ENCODE results near the gene PACS1.

Gene PACS1

DNA sequence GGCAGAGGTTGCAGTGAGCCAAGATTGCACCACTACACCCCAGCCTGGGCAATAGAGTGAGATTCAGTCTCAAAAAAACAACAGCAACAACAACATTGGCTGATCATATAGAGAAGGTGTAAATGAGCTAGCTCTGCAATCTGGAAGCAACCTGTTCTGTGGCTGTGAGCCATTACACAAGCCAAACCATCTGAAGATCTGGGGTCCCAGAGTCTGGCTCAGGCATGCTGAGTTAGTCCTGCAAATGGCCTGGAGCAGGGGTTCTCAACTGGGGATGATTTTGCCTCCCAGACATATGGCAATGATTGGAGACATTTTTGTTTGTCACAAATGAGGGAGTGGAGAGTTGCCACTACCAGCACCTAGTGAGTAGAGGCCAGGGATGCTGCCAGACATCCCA lies 156.0 kb downstream of the PACS1 start:
- no peaks in the 10 kb centered on the region for H3K36me3 ChIP-seq (replicated peaks; ENCODE audit: insufficient read depth, low read length)
- no peaks in the 10 kb centered on the region for H3K9me2 ChIP-seq (replicated peaks; ENCODE audit: insufficient read depth, low read length)
- H3K4me3 ChIP-seq (ENCODE audit: low read length), result no peak overlapping the region
- no peak overlapping the region for H2AFZ ChIP-seq (ENCODE audit: low read length)
- H3F3A ChIP-seq (ENCODE audit: insufficient read depth, low read length), result peaks cover 13% of the 10 kb centered on the region
- no peak overlapping the region for H3K4me2 ChIP-seq (ENCODE audit: low read depth, low read length)
- no peak for TF ChIP-seq EZH2phosphoT487 (IDR thresholded peaks at IDR 0.05; ENCODE audit: low read length)
- no peak for TF ChIP-seq EZH2 (optimal IDR thresholded peaks at IDR 0.05; ENCODE audit: low read depth, low read length)
- TF ChIP-seq, protein P1, sequence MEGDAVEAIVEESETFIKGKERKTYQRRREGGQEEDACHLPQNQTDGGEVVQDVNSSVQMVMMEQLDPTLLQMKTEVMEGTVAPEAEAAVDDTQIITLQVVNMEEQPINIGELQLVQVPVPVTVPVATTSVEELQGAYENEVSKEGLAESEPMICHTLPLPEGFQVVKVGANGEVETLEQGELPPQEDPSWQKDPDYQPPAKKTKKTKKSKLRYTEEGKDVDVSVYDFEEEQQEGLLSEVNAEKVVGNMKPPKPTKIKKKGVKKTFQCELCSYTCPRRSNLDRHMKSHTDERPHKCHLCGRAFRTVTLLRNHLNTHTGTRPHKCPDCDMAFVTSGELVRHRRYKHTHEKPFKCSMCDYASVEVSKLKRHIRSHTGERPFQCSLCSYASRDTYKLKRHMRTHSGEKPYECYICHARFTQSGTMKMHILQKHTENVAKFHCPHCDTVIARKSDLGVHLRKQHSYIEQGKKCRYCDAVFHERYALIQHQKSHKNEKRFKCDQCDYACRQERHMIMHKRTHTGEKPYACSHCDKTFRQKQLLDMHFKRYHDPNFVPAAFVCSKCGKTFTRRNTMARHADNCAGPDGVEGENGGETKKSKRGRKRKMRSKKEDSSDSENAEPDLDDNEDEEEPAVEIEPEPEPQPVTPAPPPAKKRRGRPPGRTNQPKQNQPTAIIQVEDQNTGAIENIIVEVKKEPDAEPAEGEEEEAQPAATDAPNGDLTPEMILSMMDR (IDR thresholded peaks at IDR 0.05; ENCODE audit: low read length), result no peak
- no peaks in the 10 kb centered on the region for H4K20me1 ChIP-seq (ENCODE audit: insufficient read depth, low read length)
- no peaks in the 10 kb centered on the region for H3K9me3 ChIP-seq (replicated peaks; ENCODE audit: insufficient read depth, low read length)
- peaks cover 12% of the 10 kb centered on the region for H3K4me1 ChIP-seq (ENCODE audit: low read length)
- DNase-seq, result no peak
- no peaks in the 10 kb centered on the region for H3K27me3 ChIP-seq (replicated peaks; ENCODE audit: insufficient read depth, low read length)
- H3K27ac ChIP-seq (ENCODE audit: low read length), result no peak overlapping the region
- H3K79me2 ChIP-seq (ENCODE audit: low read length), result no peaks in the 10 kb centered on the region
- no peak overlapping the region for H3K9ac ChIP-seq (ENCODE audit: low read length)

DNA sequence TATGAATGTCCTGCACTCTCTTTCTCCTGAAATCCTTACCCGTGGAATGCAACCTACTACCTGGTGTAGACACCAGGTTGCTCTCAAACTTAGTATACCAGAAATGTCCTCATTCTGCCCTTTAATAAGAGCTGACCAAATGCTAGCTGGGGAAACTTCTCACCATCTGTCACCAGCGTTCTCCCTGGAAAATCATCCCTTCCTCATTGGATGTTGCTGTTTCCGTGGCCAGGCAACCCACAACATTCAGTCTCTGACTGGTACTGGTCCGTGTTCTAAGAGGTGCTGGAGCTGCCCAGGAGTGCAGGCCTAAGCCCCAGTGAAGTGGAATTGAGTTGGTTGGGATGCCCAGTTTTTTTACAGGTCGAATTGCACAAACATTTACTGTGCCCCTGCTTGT lies 157.6 kb downstream of the PACS1 start:
- Histone ChIP-seq H2AFZ (ENCODE audit: low read length) (no peak overlapping the region), H3K9me3 (replicated peaks; ENCODE audit: insufficient read depth, low read length) (no peaks in the 10 kb centered on the region), H3K27ac (ENCODE audit: low read length) (no peak overlapping the region), H3K27me3 (replicated peaks; ENCODE audit: insufficient read depth, low read length) (no peaks in the 10 kb centered on the region), H3K4me3 (ENCODE audit: low read length) (no peak overlapping the region), H3K4me1 (ENCODE audit: low read length) (no peaks in the 10 kb centered on the region), H3K9me2 (replicated peaks; ENCODE audit: insufficient read depth, low read length) (no peaks in the 10 kb centered on the region), H3F3A (ENCODE audit: insufficient read depth, low read length) (no peaks in the 10 kb centered on the region), H3K9ac (ENCODE audit: low read length) (no peak overlapping the region), H3K36me3 (replicated peaks; ENCODE audit: insufficient read depth, low read length) (no peaks in the 10 kb centered on the region), H3K4me2 (ENCODE audit: low read depth, low read length) (no peak overlapping the region), H3K79me2 (ENCODE audit: low read length) (no peaks in the 10 kb centered on the region), H4K20me1 (ENCODE audit: insufficient read depth, low read length) (no peaks in the 10 kb centered on the region)
- TF ChIP-seq, protein P1 (IDR thresholded peaks at IDR 0.05; ENCODE audit: low read length), result no peak
- TF ChIP-seq EZH2phosphoT487 (IDR thresholded peaks at IDR 0.05; ENCODE audit: low read length), result no peak
- TF ChIP-seq EZH2 (optimal IDR thresholded peaks at IDR 0.05; ENCODE audit: low read depth, low read length), result no peak
- DNase-seq, result no peak

GRCh38 chr11:66228521-66228920 lies 158.4 kb downstream of the PACS1 start:
- no peaks in the 10 kb centered on the region for H3K36me3 ChIP-seq (replicated peaks; ENCODE audit: insufficient read depth, low read length)
- no peak overlapping the region for H3K9ac ChIP-seq (ENCODE audit: low read length)
- H3K79me2 ChIP-seq (ENCODE audit: low read length), result no peaks in the 10 kb centered on the region
- no peak for DNase-seq
- no peak overlapping the region for H3K4me3 ChIP-seq (ENCODE audit: low read length)
- no peaks in the 10 kb centered on the region for H3K27me3 ChIP-seq (replicated peaks; ENCODE audit: insufficient read depth, low read length)
- H2AFZ ChIP-seq (ENCODE audit: low read length), result no peak overlapping the region
- TF ChIP-seq EZH2 (optimal IDR thresholded peaks at IDR 0.05; ENCODE audit: low read depth, low read length), result no peak
- TF ChIP-seq, protein P1 (IDR thresholded peaks at IDR 0.05; ENCODE audit: low read length), result no peak
- H3K4me2 ChIP-seq (ENCODE audit: low read depth, low read length), result no peak overlapping the region
- no peaks in the 10 kb centered on the region for H4K20me1 ChIP-seq (ENCODE audit: insufficient read depth, low read length)
- H3K27ac ChIP-seq (ENCODE audit: low read length), result no peak overlapping the region
- H3K9me3 ChIP-seq (replicated peaks; ENCODE audit: insufficient read depth, low read length), result no peaks in the 10 kb centered on the region
- H3F3A ChIP-seq (ENCODE audit: insufficient read depth, low read length), result no peaks in the 10 kb centered on the region
- no peaks in the 10 kb centered on the region for H3K9me2 ChIP-seq (replicated peaks; ENCODE audit: insufficient read depth, low read length)
- H3K4me1 ChIP-seq (ENCODE audit: low read length), result no peaks in the 10 kb centered on the region

All from MM.1S (cell line).